Astrocyte of the cerebellum (primary cell): ENCODE results near the gene CMBL.

Experiments
- DNase-seq: peaks from one replicate; pipeline ENCODE4 v3.0.0-alpha.2; 2011; ENCODE audit warnings: low read depth
- H3K4me3 ChIP-seq: 2 replicates; pipeline ENCODE4 v1.5.1; 2011; ENCODE audit warnings: mild to moderate bottlenecking, low read depth, low read length, moderate library complexity
- in situ Hi-C: cut with HindIII; loops from 2 replicates; pipeline ENCODE4 v1.10.0; 2017; ENCODE audit warnings: low sequenced_read_pairs
- TF ChIP-seq, protein P1 (sequence below): IDR thresholded peaks from 2 replicates; pipeline ENCODE4 v1.5.1; 2012; ENCODE audit warnings: low read length, low read depth, moderate library complexity, mild to moderate bottlenecking; ENCODE audit errors: missing control alignments

CMBL gene

GRCh38 chr5:10332301-10332700 lies 24.6 kb upstream of the CMBL start:
- TF ChIP-seq, protein P1, sequence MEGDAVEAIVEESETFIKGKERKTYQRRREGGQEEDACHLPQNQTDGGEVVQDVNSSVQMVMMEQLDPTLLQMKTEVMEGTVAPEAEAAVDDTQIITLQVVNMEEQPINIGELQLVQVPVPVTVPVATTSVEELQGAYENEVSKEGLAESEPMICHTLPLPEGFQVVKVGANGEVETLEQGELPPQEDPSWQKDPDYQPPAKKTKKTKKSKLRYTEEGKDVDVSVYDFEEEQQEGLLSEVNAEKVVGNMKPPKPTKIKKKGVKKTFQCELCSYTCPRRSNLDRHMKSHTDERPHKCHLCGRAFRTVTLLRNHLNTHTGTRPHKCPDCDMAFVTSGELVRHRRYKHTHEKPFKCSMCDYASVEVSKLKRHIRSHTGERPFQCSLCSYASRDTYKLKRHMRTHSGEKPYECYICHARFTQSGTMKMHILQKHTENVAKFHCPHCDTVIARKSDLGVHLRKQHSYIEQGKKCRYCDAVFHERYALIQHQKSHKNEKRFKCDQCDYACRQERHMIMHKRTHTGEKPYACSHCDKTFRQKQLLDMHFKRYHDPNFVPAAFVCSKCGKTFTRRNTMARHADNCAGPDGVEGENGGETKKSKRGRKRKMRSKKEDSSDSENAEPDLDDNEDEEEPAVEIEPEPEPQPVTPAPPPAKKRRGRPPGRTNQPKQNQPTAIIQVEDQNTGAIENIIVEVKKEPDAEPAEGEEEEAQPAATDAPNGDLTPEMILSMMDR: no peak
- DNase-seq: no peak
- in situ Hi-C loops: no loop called here
- H3K4me3 ChIP-seq: no peak overlapping the region

GRCh38 chr5:10331341-10331796 lies 23.7 kb upstream of the CMBL start:
- no peak overlapping the region for H3K4me3 ChIP-seq
- peak; percentile 76 for DNase-seq
- TF ChIP-seq, protein P1: no peak
- in situ Hi-C loops: no loop called here

DNA sequence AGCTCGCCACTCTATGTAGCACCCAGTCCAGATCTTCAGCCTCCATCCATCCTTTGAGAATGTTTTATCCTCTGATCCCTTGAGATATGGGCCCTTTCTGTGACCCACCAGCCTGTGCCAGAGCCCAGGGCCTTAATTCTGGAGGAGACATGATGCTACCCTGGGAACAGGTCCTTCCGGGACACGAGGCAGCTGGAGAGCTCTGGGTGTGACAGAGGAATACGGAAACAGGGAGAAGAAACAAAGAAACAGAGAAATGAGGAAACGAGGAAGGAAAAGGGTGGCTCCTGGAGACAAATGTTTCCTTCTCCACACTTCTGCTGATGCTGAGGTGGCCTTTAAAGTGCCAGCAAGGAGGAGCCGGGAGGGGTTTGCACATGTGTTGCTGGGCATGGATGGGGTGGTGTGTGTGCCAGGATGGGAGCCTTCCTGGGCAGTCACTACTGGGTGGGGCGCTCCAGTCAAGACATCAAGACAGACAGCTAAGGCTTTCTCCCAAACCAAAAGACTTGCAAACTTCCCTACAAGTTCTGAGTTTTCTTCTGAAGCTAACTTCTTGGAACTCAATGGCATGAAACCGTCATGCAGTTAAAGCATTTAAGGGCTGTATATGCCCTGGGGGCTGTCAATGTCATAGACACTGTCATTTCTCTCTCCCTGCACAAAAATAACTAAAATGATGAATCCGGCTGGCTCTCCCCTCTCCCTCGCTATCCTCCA lies 23.0 kb upstream of the CMBL start:
- no peak for DNase-seq
- in situ Hi-C loops: no loop called here
- no peak overlapping the region for H3K4me3 ChIP-seq
- TF ChIP-seq, protein P1: no peak

DNA sequence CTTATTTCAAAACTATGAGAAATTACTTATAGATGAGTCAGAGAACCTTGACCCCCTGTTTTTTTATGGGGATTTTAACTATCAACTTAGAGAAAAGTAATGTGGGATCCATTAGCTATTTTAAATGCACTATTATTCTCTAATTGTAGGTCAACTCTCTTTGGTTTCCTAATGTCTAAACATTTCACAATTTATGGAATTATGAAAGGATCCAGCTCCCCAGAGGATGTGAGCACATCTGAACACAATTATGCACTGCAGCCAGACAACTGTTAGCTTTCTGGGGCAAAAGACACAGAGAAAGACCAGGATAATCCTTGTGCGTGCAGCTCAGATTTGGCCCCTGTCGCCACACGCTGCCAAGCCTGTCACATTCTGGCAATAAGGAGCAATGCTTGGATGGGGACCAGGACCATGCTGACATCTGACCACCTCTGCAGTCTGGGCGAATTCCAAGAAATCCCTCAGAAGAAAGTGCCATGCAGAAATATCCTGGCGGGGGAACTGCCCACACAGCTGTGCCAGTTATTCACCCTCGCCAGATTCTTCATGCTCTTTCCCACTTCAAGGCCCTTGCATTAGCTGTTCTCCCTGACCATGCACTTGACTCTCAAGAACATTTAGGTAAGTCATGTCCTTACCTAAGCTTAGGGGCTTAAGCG lies 22.2 kb upstream of the CMBL start:
- DNase-seq: no peak
- TF ChIP-seq, protein P1: no peak
- in situ Hi-C loops: no loop called here
- H3K4me3 ChIP-seq: no peak overlapping the region

DNA sequence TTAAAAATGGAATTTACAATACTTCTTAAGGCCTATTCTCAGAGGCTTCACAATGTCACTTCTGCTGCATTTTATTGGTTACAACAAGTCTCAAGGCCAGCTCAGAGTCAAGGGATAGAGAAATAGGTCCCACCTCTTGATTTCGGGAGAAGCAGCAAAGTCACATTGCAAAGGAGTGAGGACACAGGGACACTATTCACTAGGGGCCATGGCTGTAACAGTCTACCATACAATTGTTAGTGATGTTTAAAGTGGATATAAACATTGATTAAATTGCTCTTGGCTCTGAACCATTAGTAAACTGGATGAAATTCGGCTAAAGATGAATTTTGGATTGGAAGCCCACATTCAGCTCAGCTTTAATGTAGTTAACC lies 21.7 kb upstream of the CMBL start:
- DNase-seq: no peak
- in situ Hi-C loops: no loop called here
- no peak overlapping the region for H3K4me3 ChIP-seq
- TF ChIP-seq, protein P1: no peak

- no peak for DNase-seq
- TF ChIP-seq, protein P1: no peak
- H3K4me3 ChIP-seq: no peak overlapping the region
- in situ Hi-C loops: no loop called here
Measured at GRCh38 chr5:10328323-10328722, 20.6 kb upstream of the CMBL start.
